ENCODE measurements around the gene C1orf159.

DNA sequence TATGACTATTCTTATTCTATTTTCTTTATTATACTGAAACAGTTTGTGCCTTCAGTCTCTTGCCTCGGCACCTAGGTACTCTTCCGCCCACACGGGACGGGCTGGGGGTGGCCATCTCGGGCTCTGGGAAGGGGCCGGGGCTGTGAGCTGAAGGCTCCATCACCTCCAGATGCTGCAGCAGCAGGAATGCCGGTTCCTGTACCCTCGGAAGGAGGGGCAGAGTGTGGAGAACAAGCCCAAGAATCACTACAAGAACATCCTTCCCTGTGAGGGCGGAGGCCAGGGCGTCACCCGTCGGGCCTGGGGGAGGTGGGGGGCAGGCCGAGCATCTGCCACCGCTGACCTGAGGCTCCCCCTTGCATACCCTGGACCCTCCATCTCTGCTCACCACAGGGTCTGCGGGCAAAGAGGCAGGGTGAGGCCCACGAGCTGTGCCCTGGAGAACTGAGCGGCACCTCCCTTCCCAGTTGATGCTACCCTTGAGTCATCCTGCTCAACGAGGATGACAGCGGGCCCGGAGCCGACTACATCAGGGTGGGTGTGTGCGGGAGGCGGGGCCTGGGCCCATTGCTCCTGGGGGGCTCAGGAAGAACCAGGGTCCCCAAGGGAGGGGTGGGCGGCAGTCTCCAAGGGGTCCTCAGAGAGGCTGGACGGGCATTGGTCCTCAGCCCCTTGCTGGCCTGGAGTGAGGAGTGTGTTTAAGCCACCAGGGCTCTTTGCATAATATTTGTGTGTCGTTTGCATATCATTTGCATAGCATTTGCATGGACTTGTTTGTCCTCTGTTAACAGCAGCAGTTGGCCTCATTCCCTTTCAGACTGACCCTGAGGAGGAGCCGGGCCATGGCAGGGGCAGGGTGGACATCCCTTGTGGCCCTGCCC is 49.2 kb downstream of the C1orf159 start:
- TF ChIP-seq, protein P1, sequence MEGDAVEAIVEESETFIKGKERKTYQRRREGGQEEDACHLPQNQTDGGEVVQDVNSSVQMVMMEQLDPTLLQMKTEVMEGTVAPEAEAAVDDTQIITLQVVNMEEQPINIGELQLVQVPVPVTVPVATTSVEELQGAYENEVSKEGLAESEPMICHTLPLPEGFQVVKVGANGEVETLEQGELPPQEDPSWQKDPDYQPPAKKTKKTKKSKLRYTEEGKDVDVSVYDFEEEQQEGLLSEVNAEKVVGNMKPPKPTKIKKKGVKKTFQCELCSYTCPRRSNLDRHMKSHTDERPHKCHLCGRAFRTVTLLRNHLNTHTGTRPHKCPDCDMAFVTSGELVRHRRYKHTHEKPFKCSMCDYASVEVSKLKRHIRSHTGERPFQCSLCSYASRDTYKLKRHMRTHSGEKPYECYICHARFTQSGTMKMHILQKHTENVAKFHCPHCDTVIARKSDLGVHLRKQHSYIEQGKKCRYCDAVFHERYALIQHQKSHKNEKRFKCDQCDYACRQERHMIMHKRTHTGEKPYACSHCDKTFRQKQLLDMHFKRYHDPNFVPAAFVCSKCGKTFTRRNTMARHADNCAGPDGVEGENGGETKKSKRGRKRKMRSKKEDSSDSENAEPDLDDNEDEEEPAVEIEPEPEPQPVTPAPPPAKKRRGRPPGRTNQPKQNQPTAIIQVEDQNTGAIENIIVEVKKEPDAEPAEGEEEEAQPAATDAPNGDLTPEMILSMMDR (conservative IDR thresholded peaks at IDR 0.05 in 1 of 2, IDR thresholded peaks at IDR 0.05 in 1 of 2; ENCODE audit: low read depth in 1 of 2, low read length in 2 of 2) = no peak
- no peak for TF ChIP-seq EZH2 (IDR thresholded peaks at IDR 0.05; ENCODE audit: low read length, missing control alignments)
